ENCODE results near the gene ADPRM. TPM values are rescaled to one million over a fixed set of nuclear protein-coding genes. Genes with fewer than 3 reads are reported as not detected.
A peak's percentile ranks its signal among the peaks of the same experiment; 100 is the strongest.

The ADPRM gene
- 10 to 100 TPM in 1 of 5 donors, 1 to 10 TPM in 2, under 1 TPM in 1, not detected in 1; 0.87 to 16.0 (median 3.9) TPM for total RNA-seq
- 10 to 100 TPM; 11.0 to 24.4 (median 12.1) TPM for polyA plus RNA-seq
- long read RNA-seq, donor 1 = 0 reads
- long read RNA-seq, donor 2, partial matches to known transcripts = 0 of 2 reads
- long read RNA-seq, donor 2, other reads (novel, unspliced or antisense) = 0 of 2 reads
- long read RNA-seq, donor 3, partial matches to known transcripts = 0 of 1 reads
- long read RNA-seq, donor 3, other reads (novel, unspliced or antisense) = 0 of 1 reads
- long read RNA-seq, donor 4 = 0 reads
- long read RNA-seq, donor 5, partial matches to known transcripts = 0 of 15 reads
- long read RNA-seq, donor 5, other reads (novel, unspliced or antisense) = 10 of 15 reads
- long read RNA-seq, donor 6, partial matches to known transcripts = 10 of 65 reads
- long read RNA-seq, donor 6, other reads (novel, unspliced or antisense) = 46 of 65 reads
- long read RNA-seq, donor 7, partial matches to known transcripts = 0 of 4 reads
- long read RNA-seq, donor 7, other reads (novel, unspliced or antisense) = 0 of 4 reads
- long read RNA-seq, donor 8, partial matches to known transcripts = 0 of 2 reads
- long read RNA-seq, donor 8, other reads (novel, unspliced or antisense) = 0 of 2 reads
- long read RNA-seq, donor 9, partial matches to known transcripts = 0 of 1 reads
- long read RNA-seq, donor 9, other reads (novel, unspliced or antisense) = 0 of 1 reads
- long read RNA-seq, donor 10, partial matches to known transcripts = 0 of 1 reads
- long read RNA-seq, donor 10, other reads (novel, unspliced or antisense) = 0 of 1 reads

DNA sequence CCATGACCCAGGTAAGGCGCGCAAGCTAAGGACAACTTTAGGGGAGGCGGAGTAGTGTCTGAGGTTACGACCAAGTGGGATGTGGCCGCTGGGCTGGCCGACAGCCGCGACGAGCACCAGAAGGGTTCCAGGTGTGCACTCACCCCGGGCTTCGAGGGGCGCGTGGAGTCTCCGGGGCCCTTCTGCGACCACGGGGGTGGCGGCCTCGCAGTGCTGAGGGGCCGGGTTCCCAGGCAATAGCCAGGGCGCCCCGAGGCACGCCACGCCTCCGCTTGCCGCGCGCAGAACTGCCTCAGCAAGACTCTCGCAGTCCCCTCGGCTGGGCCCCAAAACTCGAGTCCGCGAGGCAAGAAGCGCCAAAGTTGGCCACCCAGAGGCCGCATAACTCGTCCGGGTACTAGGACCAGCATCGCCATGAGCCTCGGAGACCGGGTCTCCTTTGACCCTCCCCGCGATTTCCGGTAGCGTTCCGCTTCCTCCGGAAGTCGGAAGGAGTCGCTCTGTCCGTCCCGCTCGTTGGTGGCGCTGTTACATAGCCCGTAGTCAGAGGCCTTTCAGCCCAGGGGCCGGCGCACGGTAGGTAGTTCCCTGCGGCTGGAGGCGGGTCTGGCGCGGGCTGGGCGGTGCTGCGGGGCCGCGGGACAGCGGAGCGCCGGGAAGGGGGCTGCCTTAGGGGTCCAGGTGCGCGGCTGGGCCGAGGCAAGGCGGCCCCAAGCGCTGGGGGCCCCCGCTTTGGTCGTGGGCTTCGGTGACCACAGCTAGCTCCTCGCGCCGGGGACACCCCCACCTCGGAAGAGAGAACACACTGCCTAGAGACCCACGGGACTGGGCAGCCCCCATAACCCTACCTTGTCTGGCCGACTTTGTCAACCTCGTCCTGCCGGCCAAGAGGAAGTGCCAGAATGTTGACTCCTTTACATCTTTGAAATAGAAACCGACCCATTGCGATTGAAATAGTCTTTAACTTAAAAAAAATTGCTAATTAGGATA is at the start of gene ADPRM, which contains the start of gene SCO1:
Gene ADPRM, plus strand, starts transcription at position 503 of the 990 bp plus-strand sequence. CDS start 7,333 bp downstream, outside the sequence.
Gene SCO1, minus strand, starts transcription at position 442 of the 990 bp plus-strand sequence. Its CDS starts 26 bp downstream, at position 416.
- intact Hi-C loops (cut with DNase I; ENCODE audit: low total_unique reads) = no loop called here
- peak; percentile 95 to 98 for DNase-seq
- Histone ChIP-seq H3K36me3 (peaks cover 3 to 32% (median 30%) of the 10 kb centered on the region in 4 donors), H3K4me3 (peak within 1 kb of the TSS; percentile 94 to 100 (median 96)), H3K27ac (peak within 1 kb of the TSS; percentile 94 to 98 (median 96)), H3K9me3 (no peaks in the 10 kb centered on the region), H3K27me3 (no peaks in the 10 kb centered on the region), H3K4me1 (peaks cover 9 to 53% (median 35%) of the 10 kb centered on the region in 4 donors)
- TF ChIP-seq CTCF (IDR thresholded peaks at IDR 0.05) (peak in 5 of 7 experiments; percentile 10 to 60 (median 24)), POLR2AphosphoS5 (IDR thresholded peaks at IDR 0.05) (peak; percentile 98), EP300 (IDR thresholded peaks at IDR 0.05) (no peak), POLR2A (IDR thresholded peaks at IDR 0.05) (peak in 2 of 4 donors; percentile 60 to 89)
- WGBS, 5 donors = 0% methylated on average over 45 to 84 of the region's 84 CpGs

DNA sequence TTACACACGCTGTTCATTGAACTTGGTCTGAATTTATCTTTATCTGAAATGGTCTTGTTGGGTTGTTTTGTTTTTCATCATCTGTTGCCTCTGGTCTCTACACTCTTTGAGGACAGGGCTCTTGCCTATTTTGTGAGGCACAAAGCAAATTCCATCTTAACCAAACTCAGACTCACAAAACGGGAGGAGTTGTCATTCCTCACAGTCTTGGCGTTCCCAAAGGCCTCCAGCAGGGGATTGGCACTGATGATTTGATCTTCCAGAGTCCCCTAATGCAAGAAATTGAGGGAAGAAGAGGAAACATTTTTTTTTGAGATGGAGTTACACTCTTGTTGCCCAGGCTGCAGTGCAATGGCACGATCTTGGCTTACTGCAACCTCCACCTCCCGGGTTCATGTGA is 49.0 kb upstream of the ADPRM start:
- Histone ChIP-seq H3K4me1 (peaks cover 0 to 6% (median 2%) of the 10 kb centered on the region in 4 donors), H3K27ac (no peak overlapping the region), H3K9me3 (no peaks in the 10 kb centered on the region), H3K27me3 (no peaks in the 10 kb centered on the region), H3K36me3 (peaks cover 8 to 34% (median 16%) of the 10 kb centered on the region in 4 donors), H3K4me3 (no peak overlapping the region)
- no peak for DNase-seq
- 93 to 95% (median 94%) methylated on average over 5 of the region's 5 CpGs for WGBS, 5 donors
- TF ChIP-seq POLR2A (IDR thresholded peaks at IDR 0.05) (no peak), CTCF (IDR thresholded peaks at IDR 0.05) (no peak), EP300 (IDR thresholded peaks at IDR 0.05) (no peak), POLR2AphosphoS5 (IDR thresholded peaks at IDR 0.05) (no peak)
- intact Hi-C loops (cut with DNase I; ENCODE audit: low total_unique reads) = loop anchor here (10.0 kb wide), 1 partner anchor 196 kb away; no protein-coding TSS in a partner anchor

DNA sequence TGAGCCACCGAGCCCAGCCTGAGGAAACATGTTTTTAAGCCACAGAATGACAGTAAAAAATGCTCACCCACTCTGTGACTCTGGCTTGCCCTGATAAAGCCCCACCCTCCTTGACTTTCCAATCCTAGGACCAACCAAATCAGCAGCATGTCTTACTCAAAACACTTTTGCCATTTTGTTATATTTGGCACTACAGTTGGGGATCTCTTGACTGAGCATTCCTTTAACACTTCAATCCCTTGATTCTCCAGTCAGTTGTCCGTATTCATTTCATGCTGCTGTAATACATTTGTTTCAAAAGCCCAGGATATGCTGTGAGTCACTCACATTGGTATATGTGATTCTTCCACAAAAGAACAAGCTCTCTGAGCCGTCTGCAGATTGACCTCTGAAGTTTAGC is 48.4 kb upstream of the ADPRM start:
- H3K4me3 ChIP-seq = no peak overlapping the region
- intact Hi-C loops (cut with DNase I; ENCODE audit: low total_unique reads) = loop anchor here (10.0 kb wide), 1 partner anchor 196 kb away; no protein-coding TSS in a partner anchor
- 79 to 86% (median 81%) methylated on average over 3 of the region's 3 CpGs for WGBS, 5 donors
- H3K36me3 ChIP-seq = peaks cover 8 to 29% (median 16%) of the 10 kb centered on the region in 4 donors
- H3K27ac ChIP-seq = no peak overlapping the region
- no peak for DNase-seq
- TF ChIP-seq EP300 (IDR thresholded peaks at IDR 0.05) (no peak), POLR2A (IDR thresholded peaks at IDR 0.05) (no peak), POLR2AphosphoS5 (IDR thresholded peaks at IDR 0.05) (no peak), CTCF (IDR thresholded peaks at IDR 0.05) (no peak)
- no peaks in the 10 kb centered on the region for H3K27me3 ChIP-seq
- H3K4me1 ChIP-seq = peaks cover 0 to 6% (median 2%) of the 10 kb centered on the region in 4 donors
- H3K9me3 ChIP-seq = no peaks in the 10 kb centered on the region

Data from stomach (tissue), 19 donors.